Astrocyte (in vitro differentiated cells and primary cell): ENCODE data around the gene CPTP. TPM values are rescaled to one million over a fixed set of nuclear protein-coding genes. Genes with fewer than 3 reads are reported as not detected.
A peak's percentile ranks its signal among the peaks of the same experiment; 100 is the strongest.

ENCODE experiments used
- DNase-seq: peaks from one replicate; pipeline ENCODE4 v3.0.0-alpha.2; 2010; ENCODE audit warnings: low read depth
- FAIRE-seq: peaks from 2 replicates; lab custom pipeline; 2011; peaks lifted over from hg19 to GRCh38; lab: Jason Lieb, UNC
- H2AFZ ChIP-seq: 2 replicates; pipeline ENCODE4 v1.6.0; 2012; ENCODE audit warnings: low read depth, low read length, inconsistent platforms
- H3K27ac ChIP-seq: 2 replicates; pipeline ENCODE4 v1.5.1; 2011; ENCODE audit warnings: low read depth, low read length, inconsistent platforms
- H3K27me3 ChIP-seq: 2 replicates; pipeline ENCODE4 v1.6.0; 2011; ENCODE audit warnings: low read length, inconsistent platforms; ENCODE audit not compliant: insufficient read depth
- H3K36me3 ChIP-seq: 2 replicates; pipeline ENCODE4 v1.5.1; 2011; ENCODE audit warnings: low read length, inconsistent platforms; ENCODE audit not compliant: insufficient read depth
- H3K4me1 ChIP-seq: 2 replicates; pipeline ENCODE4 v1.5.1; 2011; ENCODE audit warnings: low read length, inconsistent platforms; ENCODE audit not compliant: insufficient read depth
- H3K4me2 ChIP-seq: 2 replicates; pipeline ENCODE4 v1.6.0; 2012; ENCODE audit warnings: low read length, inconsistent platforms
- H3K4me3 ChIP-seq: 2 replicates; pipeline ENCODE4 v1.5.1; 2011; ENCODE audit warnings: low read depth, mild to moderate bottlenecking, low read length, inconsistent platforms; ENCODE audit not compliant: insufficient read depth
- H3K79me2 ChIP-seq: 2 replicates; pipeline ENCODE4 v1.6.0; 2012; ENCODE audit warnings: mild to moderate bottlenecking, low read length, inconsistent platforms; ENCODE audit not compliant: insufficient read depth
- H3K9ac ChIP-seq: 2 replicates; pipeline ENCODE4 v1.6.0; 2012; ENCODE audit warnings: mild to moderate bottlenecking, low read length, inconsistent platforms
- H3K9me3 ChIP-seq: 2 replicates; pipeline ENCODE4 v1.5.1; 2012; ENCODE audit warnings: low read depth, mild to moderate bottlenecking, low read length, inconsistent platforms; ENCODE audit not compliant: insufficient read depth
- H4K20me1 ChIP-seq: 2 replicates; pipeline ENCODE4 v1.6.0; 2012; ENCODE audit warnings: low read length, inconsistent platforms; ENCODE audit not compliant: insufficient read depth
- H3K27ac Mint-ChIP-seq: one replicate; pipeline ENCODE4 v1.8.0; 2021; ENCODE audit warnings: mild to moderate bottlenecking, mixed read lengths; ENCODE audit not compliant: unreplicated experiment
- H3K27me3 Mint-ChIP-seq: one replicate; pipeline ENCODE4 v1.8.0; 2021; ENCODE audit warnings: low read depth, mixed read lengths; ENCODE audit not compliant: unreplicated experiment
- H3K36me3 Mint-ChIP-seq: one replicate; pipeline ENCODE4 v1.8.0; 2021; ENCODE audit warnings: low read depth, mixed read lengths; ENCODE audit not compliant: unreplicated experiment
- H3K4me1 Mint-ChIP-seq: one replicate; pipeline ENCODE4 v1.8.0; 2021; ENCODE audit warnings: low read depth, mixed read lengths; ENCODE audit not compliant: unreplicated experiment
- H3K4me3 Mint-ChIP-seq: one replicate; pipeline ENCODE4 v1.8.0; 2021; ENCODE audit warnings: mild to moderate bottlenecking, moderate library complexity, mixed read lengths; ENCODE audit not compliant: unreplicated experiment
- H3K9me3 Mint-ChIP-seq: one replicate; pipeline ENCODE4 v1.8.0; 2021; ENCODE audit warnings: mild to moderate bottlenecking, mixed read lengths; ENCODE audit not compliant: unreplicated experiment
- EZH2 ChIP-seq: IDR thresholded peaks from 2 replicates; pipeline ENCODE4 v1.6.1; 2012; ENCODE audit warnings: mild to moderate bottlenecking, low read length, inconsistent platforms; ENCODE audit not compliant: insufficient read depth
- total RNA-seq: library from RNA; stranded (reverse); gene quantifications from 2 replicates; pipeline ENCODE4 v1.2.1, GENCODE V29; 2021
- TF ChIP-seq, protein P1 (sequence below): IDR thresholded peaks from 2 replicates; pipeline ENCODE4 v1.5.1; 2011; ENCODE audit warnings: low read depth, mild to moderate bottlenecking, inconsistent platforms, low read length, moderate library complexity; ENCODE audit not compliant: insufficient read depth

CPTP gene
- total RNA-seq, 1 donor from 2014 or later: 28.5 TPM

DNA sequence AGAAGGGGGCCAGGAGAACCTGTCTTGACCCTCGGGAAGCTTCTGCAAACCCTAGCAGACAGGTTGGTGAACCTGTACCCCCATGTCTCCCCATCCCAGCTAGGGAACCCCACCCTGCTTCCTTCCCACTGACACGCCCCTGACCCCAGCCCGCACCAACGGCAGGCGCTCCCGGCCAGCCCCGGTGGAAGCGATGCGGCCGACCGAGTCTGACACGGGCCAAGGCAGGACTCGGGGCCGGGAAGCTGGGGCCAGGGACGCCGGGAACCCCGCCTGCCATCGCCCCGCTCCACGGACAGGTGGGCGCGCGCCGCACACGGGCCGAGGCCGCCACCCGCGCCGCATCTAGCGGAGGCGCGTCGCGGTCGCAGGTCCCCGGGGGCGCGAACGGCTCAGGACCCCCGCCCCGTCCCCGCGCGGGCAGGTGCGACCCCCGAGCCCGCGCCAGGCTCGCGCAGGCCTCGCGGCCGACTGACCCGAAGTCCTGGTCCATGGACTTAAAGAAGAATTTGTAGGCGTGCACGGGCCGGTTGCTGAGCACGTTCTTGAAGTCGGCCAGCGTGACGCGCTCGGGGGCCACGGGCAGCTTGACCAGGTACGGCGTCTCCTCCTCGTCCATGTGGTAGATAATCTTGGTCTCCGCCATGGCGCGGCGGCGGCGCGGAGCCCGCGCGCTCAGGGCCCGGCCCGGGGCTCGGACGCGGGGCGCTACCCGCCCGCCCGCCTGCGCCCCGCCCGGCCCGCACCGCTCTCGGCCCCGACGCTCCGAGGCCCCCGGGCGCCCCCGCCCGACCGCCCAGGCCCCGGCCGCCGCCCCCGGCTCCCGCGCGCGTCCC, 24.0 kb downstream of the CPTP start:
- Histone ChIP-seq H3K79me2 (peaks cover 63% of the 10 kb centered on the region), H3K27ac (peak overlapping the region; percentile 47), H2AFZ (no peak overlapping the region), H4K20me1 (peaks cover 71% of the 10 kb centered on the region), H3K9me3 (no peaks in the 10 kb centered on the region), H3K27me3 (no peaks in the 10 kb centered on the region), H3K4me2 (peak overlapping the region; percentile 99), H3K9ac (peak overlapping the region; percentile 83), H3K4me3 (peak overlapping the region; percentile 79), H3K4me1 (peaks cover 49% of the 10 kb centered on the region), H3K36me3 (peaks cover 11% of the 10 kb centered on the region)
- H3K4me3 Mint-ChIP-seq: peak overlapping the region; percentile 87
- peaks cover 17% of the 10 kb centered on the region for H3K4me1 Mint-ChIP-seq
- FAIRE-seq (no peak), DNase-seq (no peak)
- no peaks in the 10 kb centered on the region for H3K27me3 Mint-ChIP-seq
- peak overlapping the region; percentile 58 for H3K27ac Mint-ChIP-seq
- no peaks in the 10 kb centered on the region for H3K9me3 Mint-ChIP-seq
- TF ChIP-seq, protein P1, sequence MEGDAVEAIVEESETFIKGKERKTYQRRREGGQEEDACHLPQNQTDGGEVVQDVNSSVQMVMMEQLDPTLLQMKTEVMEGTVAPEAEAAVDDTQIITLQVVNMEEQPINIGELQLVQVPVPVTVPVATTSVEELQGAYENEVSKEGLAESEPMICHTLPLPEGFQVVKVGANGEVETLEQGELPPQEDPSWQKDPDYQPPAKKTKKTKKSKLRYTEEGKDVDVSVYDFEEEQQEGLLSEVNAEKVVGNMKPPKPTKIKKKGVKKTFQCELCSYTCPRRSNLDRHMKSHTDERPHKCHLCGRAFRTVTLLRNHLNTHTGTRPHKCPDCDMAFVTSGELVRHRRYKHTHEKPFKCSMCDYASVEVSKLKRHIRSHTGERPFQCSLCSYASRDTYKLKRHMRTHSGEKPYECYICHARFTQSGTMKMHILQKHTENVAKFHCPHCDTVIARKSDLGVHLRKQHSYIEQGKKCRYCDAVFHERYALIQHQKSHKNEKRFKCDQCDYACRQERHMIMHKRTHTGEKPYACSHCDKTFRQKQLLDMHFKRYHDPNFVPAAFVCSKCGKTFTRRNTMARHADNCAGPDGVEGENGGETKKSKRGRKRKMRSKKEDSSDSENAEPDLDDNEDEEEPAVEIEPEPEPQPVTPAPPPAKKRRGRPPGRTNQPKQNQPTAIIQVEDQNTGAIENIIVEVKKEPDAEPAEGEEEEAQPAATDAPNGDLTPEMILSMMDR: no peak
- TF ChIP-seq EZH2: no peak
- peaks cover 6% of the 10 kb centered on the region for H3K36me3 Mint-ChIP-seq

DNA sequence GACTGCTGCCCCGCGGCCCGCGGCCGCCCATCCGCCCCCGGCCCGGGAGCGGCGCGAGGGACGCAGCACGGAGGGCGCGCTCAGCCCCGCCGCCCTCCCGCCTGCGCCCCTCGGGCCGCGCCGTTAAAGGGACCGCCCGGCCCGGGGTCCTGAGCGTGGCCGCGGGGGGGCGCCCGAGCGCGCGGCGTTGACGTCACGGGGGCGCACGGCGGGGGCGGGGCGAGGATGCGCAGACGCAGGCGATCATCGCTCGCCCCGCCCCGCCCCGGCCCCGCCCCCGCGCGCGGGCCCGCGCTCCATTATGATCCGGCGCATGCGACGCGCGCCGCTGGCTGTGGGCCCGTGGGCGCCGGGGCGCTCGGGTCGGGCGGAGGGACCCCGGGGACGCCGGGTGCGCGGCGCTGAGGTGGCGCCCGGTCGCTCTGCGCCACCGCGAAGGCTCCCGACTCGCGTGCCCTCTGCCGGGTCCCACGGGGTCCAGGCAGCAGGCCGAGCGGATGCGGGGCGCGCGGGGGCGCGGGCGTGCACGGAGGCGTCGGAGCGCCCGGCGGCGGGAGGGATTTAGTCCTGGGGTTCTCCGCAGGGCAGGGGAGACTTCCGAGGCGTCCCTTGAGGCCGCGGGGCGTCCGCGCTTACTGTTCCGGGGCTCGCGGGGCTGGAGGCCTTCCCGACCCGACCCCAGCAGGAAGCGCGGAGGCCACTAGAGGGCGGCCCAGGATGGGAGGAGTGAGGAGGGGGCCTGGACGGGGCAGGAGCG, 24.8 kb downstream of the CPTP start, which contains the start of gene DVL1:
TSS of gene DVL1 (minus strand) at position 163 of the 757 bp plus-strand sequence. CDS start 353 bp downstream, outside the sequence.
- Mint-ChIP-seq H3K36me3 (peaks cover 6% of the 10 kb centered on the region), H3K4me3 (peak within 1 kb of the TSS; percentile 87), H3K27ac (peak within 1 kb of the TSS; percentile 58), H3K27me3 (peaks cover 2% of the 10 kb centered on the region), H3K9me3 (no peaks in the 10 kb centered on the region), H3K4me1 (peaks cover 17% of the 10 kb centered on the region)
- FAIRE-seq: no peak
- peaks cover 63% of the 10 kb centered on the region for H3K79me2 ChIP-seq
- H3K9me3 ChIP-seq: no peaks in the 10 kb centered on the region
- DNase-seq: no peak
- peak within 1 kb of the TSS; percentile 83 for H3K9ac ChIP-seq
- no peak within 1 kb of the TSS for H2AFZ ChIP-seq
- H3K27me3 ChIP-seq: no peaks in the 10 kb centered on the region
- peak within 1 kb of the TSS; percentile 58 for H3K27ac ChIP-seq
- H3K4me2 ChIP-seq: peak within 1 kb of the TSS; percentile 99
- TF ChIP-seq, protein P1: no peak
- no peak for TF ChIP-seq EZH2
- H3K4me3 ChIP-seq: peak within 1 kb of the TSS; percentile 79
- H4K20me1 ChIP-seq: peaks cover 70% of the 10 kb centered on the region
- peaks cover 43% of the 10 kb centered on the region for H3K4me1 ChIP-seq
- H3K36me3 ChIP-seq: peaks cover 11% of the 10 kb centered on the region
